Spleen (tissue), 7 donors: ENCODE results near the gene TENM4.

Experiments
- CTCF ChIP-seq, 11 experiments: fragments of 200-600 bp in 7 of 11; fragments of 450-650 bp in 4 of 11; sonication (generic) in 4 of 11; IDR thresholded peaks in 8 of 11; conservative IDR thresholded peaks in 3 of 11; 1 replicate in 7 of 11; 2 replicates in 4 of 11; pipeline versions ENCODE4 v1.4.0 to v1.8.0; 2016 to 2021; ENCODE audit warnings: antibody characterized with exemption in 11 of 11, inconsistent platforms in 4 of 11, mild to moderate bottlenecking in 1 of 11
- POLR2A ChIP-seq, 3 donors: fragments of 450-650 bp; IDR thresholded peaks; one replicate each; pipeline ENCODE4 v1.5.1; 2017; ENCODE audit warnings: antibody characterized with exemption in 3 of 3, mild to moderate bottlenecking in 1 of 3
- POLR2AphosphoS5 ChIP-seq, 3 donors: sonication (generic); formaldehyde crosslinking; IDR thresholded peaks; one replicate each; pipeline ENCODE4 v1.5.1; 2017; ENCODE audit warnings: antibody characterized with exemption in 3 of 3
- donor health status: DM: no; HTN: no; CAD: no; lungs with moderate emphysema.
- donor health status: DM: no; HTN: no; CAD: no.
- donor health status: DM: no; HTN: no; CAD: no.

GRCh38 chr11:78791964-78792363, 648.9 kb downstream of the TENM4 start:
- no peak for TF ChIP-seq CTCF (IDR thresholded peaks at IDR 0.05 in 8 of 11, conservative IDR thresholded peaks at IDR 0.05 in 3 of 11)
- no peak for TF ChIP-seq POLR2A (IDR thresholded peaks at IDR 0.05)
- no peak for TF ChIP-seq POLR2AphosphoS5 (IDR thresholded peaks at IDR 0.05)
